ENCODE measurements around the gene RADIL. TPM values are rescaled to one million over a fixed set of nuclear protein-coding genes. Genes with fewer than 3 reads are reported as not detected.

RADIL gene
- total and polyA plus RNA-seq, 7 donors: 0.65 to 3.8 (median 2.6) TPM

DNA sequence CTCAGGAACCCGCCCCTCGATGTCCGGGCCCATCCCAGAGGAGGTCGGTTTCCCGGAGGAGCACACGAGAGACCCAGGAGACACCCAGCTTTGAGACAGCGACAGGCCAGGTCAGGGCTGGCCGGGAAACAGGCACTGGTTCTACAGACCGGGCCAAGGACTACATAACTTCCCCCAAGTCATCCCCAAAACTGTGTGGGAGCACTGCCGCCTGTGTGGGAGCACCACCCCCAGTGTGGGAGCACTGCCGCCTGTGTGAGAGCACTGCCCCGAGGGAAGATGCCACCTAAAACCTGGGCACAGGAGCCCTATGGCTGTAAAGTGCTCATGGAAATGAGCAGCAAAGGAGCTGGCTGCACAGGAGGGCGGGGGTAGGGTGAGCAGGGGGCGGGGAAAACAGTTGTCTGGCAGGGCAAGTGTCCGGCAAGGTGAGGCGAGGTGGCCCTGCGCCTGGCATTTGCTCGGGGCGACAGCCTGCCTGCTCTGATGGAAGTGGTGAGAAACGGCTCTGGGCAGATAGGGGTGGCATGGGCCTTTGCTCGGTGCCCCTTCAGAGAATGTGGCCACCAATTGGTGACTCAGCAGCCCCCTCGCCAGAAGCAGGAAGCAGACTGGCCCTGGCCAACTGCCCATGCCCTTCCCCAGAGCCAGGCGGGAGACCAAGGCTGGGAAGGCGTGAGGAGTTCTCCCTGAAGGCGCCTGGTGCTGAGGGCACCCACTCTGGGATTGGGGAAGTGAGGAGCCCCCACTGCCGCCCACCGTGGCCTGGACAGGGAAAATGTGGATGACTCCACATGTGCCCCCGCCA lies 47.9 kb downstream of the RADIL start:
- ATAC-seq (peak in 1 of 4 donors; percentile 17), DNase-seq (no peak)
- Histone ChIP-seq H3K9me3 (no peaks in the 10 kb centered on the region), H3K4me1 (no peaks in the 10 kb centered on the region), H3K27me3 (ENCODE audit: insufficient read depth in 3 of 3, low read length in 2 of 3) (no peaks in the 10 kb centered on the region), H3K36me3 (ENCODE audit: insufficient read depth in 1 of 2, low read depth in 1 of 2) (no peaks in the 10 kb centered on the region), H3K27ac (no peak overlapping the region), H3K4me3 (no peak overlapping the region)
- 89 to 94% (median 92%) methylated on average over 25 to 28 of the region's 28 CpGs for WGBS, 3 donors
- TF ChIP-seq, protein P1, sequence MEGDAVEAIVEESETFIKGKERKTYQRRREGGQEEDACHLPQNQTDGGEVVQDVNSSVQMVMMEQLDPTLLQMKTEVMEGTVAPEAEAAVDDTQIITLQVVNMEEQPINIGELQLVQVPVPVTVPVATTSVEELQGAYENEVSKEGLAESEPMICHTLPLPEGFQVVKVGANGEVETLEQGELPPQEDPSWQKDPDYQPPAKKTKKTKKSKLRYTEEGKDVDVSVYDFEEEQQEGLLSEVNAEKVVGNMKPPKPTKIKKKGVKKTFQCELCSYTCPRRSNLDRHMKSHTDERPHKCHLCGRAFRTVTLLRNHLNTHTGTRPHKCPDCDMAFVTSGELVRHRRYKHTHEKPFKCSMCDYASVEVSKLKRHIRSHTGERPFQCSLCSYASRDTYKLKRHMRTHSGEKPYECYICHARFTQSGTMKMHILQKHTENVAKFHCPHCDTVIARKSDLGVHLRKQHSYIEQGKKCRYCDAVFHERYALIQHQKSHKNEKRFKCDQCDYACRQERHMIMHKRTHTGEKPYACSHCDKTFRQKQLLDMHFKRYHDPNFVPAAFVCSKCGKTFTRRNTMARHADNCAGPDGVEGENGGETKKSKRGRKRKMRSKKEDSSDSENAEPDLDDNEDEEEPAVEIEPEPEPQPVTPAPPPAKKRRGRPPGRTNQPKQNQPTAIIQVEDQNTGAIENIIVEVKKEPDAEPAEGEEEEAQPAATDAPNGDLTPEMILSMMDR (IDR thresholded peaks at IDR 0.05): no peak
- intact Hi-C loops (cut with DNase I): no loop called here

DNA sequence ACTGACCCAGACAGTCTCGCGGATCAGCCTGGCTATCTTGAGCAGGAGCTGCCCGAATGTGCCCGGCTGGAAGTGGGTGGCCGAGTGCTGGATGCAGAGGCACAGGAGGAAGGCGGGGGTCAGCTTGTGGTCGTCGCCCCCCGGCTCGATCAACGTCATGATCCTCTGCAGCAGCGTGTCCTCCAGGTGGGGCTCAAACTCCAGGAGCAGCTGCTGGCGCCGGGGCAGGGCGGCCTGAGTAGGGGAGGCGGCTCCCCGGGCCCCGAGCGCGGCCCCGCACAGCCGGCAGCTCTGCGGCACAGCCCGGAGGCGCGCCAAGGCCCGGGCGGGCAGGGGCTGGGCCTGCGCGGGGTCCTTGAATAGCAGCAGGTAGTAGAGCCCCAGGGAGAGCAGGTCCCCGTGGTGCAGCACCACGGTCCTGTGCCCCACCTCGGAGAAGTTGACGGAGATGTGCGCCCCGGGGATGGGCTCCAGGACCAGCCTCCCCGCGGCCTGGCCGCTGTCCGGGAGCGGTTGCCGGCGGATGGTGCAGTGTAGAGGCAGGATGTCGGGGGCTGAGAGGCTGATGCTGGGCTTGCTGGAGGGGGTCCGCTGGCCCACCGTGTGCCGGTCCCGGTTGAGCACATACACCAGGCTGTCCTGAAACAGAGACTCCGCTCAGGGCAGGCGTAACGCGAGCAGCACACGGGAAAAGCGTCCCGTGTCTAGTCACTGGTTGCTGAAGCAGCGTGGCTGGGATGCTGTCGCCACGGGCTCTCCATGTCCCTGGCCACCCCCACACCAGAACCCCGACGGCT lies 48.7 kb downstream of the RADIL start:
- intact Hi-C loops (cut with DNase I): no loop called here
- Histone ChIP-seq H3K27ac (no peak overlapping the region), H3K27me3 (ENCODE audit: insufficient read depth in 3 of 3, low read length in 2 of 3) (no peaks in the 10 kb centered on the region), H3K4me3 (no peak overlapping the region), H3K9me3 (no peaks in the 10 kb centered on the region), H3K36me3 (ENCODE audit: insufficient read depth in 1 of 2, low read depth in 1 of 2) (no peaks in the 10 kb centered on the region), H3K4me1 (no peaks in the 10 kb centered on the region)
- ATAC-seq (no peak), DNase-seq (peak in 1 of 2 donors; percentile 41)
- TF ChIP-seq, protein P1 (IDR thresholded peaks at IDR 0.05): no peak
- WGBS, 3 donors: 93 to 94% (median 94%) methylated on average over 54 to 60 of the region's 60 CpGs

DNA sequence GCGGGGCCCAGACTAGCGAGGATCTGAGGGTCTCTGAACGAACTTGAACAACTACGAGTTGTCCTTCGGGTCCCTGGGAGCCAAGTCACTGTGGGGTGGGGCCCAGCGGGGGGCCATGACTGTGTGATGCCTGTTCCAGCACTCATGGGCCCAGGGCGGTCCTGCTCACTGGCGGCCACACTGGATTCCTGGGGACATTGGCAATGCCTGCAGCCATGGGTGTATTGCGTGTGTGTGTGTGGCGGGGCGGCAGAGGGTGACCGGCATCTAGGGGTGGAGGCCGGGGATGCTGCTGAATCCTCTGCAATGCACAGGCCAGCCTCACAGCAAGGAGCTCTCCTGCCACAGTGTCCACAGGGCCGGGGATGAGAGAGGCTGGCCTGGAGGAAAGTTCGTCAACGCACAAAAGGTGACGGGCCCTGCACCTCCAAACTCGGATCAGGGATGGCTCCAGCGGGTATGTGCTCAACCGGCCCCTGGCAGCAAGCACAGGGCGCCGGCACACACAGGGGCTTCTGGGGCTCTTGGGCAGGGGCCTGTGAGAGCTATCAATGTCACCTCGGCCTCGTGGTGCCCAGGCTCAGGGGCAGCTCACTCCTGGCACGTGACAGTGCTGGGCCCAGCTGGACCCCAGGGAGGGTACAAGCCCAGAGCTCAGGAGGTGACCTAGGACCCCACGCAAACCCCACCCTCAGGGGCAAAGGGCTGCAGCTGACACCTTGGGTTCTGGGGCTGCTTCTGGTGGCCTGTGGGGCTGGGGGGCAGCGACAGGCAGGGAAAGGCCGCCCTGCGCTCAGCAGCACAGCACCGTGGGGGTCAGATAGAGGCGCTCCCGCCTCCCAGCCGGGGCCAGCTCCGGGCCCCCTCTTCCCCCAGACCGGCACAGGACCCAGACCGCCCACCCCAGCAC lies 49.6 kb downstream of the RADIL start:
- Histone ChIP-seq H3K36me3 (ENCODE audit: insufficient read depth in 1 of 2, low read depth in 1 of 2) (no peaks in the 10 kb centered on the region), H3K27ac (no peak overlapping the region), H3K27me3 (ENCODE audit: insufficient read depth in 3 of 3, low read length in 2 of 3) (no peaks in the 10 kb centered on the region), H3K4me1 (no peaks in the 10 kb centered on the region), H3K9me3 (no peaks in the 10 kb centered on the region), H3K4me3 (no peak overlapping the region)
- TF ChIP-seq, protein P1 (IDR thresholded peaks at IDR 0.05): no peak
- 77 to 86% (median 82%) methylated on average over 27 to 36 of the region's 36 CpGs for WGBS, 3 donors
- DNase-seq (no peak), ATAC-seq (no peak)
- intact Hi-C loops (cut with DNase I): no loop called here

DNA sequence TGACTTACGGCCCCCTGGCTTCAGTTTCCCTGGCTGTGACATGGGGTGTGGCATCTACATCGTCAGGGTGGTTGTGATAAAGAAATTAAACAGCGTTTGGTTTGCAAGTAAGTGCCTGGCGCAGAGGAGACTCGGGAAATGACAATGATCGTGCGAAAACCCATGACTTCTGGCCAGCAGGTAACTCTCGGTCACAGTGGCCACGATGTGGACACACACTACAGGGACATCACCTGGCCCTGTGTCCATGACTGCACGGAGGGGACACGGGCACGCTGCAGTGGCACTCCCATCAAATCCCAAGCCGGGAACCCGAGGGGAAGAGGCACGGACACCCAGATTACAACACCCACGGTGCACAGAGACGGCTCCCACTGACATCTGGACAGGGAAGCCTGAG lies 50.3 kb downstream of the RADIL start:
- Histone ChIP-seq H3K27ac (no peak overlapping the region), H3K27me3 (ENCODE audit: insufficient read depth in 3 of 3, low read length in 2 of 3) (no peaks in the 10 kb centered on the region), H3K4me1 (no peaks in the 10 kb centered on the region), H3K9me3 (no peaks in the 10 kb centered on the region), H3K4me3 (no peak overlapping the region), H3K36me3 (ENCODE audit: insufficient read depth in 1 of 2, low read depth in 1 of 2) (no peaks in the 10 kb centered on the region)
- 83 to 90% (median 87%) methylated on average over 17 of the region's 17 CpGs for WGBS, 3 donors
- no peak for DNase-seq
- TF ChIP-seq, protein P1 (IDR thresholded peaks at IDR 0.05): no peak
- intact Hi-C loops (cut with DNase I): no loop called here
- no peak for ATAC-seq
